Measurements from ENCODE around the gene SLC9A3. TPM values are rescaled to one million over a fixed set of nuclear protein-coding genes. Genes with fewer than 3 reads are reported as not detected.

SLC9A3 gene
- total RNA-seq, 1 experiment from 2014 or later, result 1.9 TPM

- ChIA-PET POLR2A (ENCODE audit: low non-redundant PET) (no interaction called here), CTCF (no interaction called here)
- no peak overlapping the region for H3K27ac ChIP-seq (ENCODE audit: low read depth, low read length, poor library complexity, severe bottlenecking)
- no peak for TF ChIP-seq CTCF (conservative IDR thresholded peaks at IDR 0.05; ENCODE audit: low read depth, low read length)
- TF ChIP-seq EZH2 (IDR thresholded peaks at IDR 0.05; ENCODE audit: borderline replicate concordance, low read depth, low read length, poor library complexity, severe bottlenecking), result no peak
- H3K36me3 ChIP-seq (ENCODE audit: insufficient read depth, low read length, poor library complexity, severe bottlenecking), result no peaks in the 10 kb centered on the region
- BruUV-seq (replicated peaks), result no TSS peak
- H3K4me3 ChIP-seq (ENCODE audit: low read depth, low read length, poor library complexity, severe bottlenecking), result no peak overlapping the region
- H3K9me3 ChIP-seq (ENCODE audit: low read depth, low read length, poor library complexity, severe bottlenecking), result no peaks in the 10 kb centered on the region
- no peaks in the 10 kb centered on the region for H3K4me1 ChIP-seq (ENCODE audit: insufficient read depth, low read length, poor library complexity, severe bottlenecking)
- H3K27me3 ChIP-seq (replicated peaks; ENCODE audit: insufficient read depth, low read depth, low read length, poor library complexity), result peaks cover 47% of the 10 kb centered on the region
- intact Hi-C loops (cut with micrococcal nuclease; ENCODE audit: unreplicated experiment), result no loop called here
- DNase-seq (ENCODE audit: low spot score), result no peak
These were observed 45.8 kb downstream of the SLC9A3 start for GRCh38 chr5:478369-478981.

GRCh38 chr5:477871-478270 is 46.4 kb downstream of the SLC9A3 start:
- Histone ChIP-seq H3K27me3 (replicated peaks; ENCODE audit: insufficient read depth, low read depth, low read length, poor library complexity) (peaks cover 47% of the 10 kb centered on the region), H3K27ac (ENCODE audit: low read depth, low read length, poor library complexity, severe bottlenecking) (no peak overlapping the region), H3K4me3 (ENCODE audit: low read depth, low read length, poor library complexity, severe bottlenecking) (no peak overlapping the region), H3K9me3 (ENCODE audit: low read depth, low read length, poor library complexity, severe bottlenecking) (no peaks in the 10 kb centered on the region), H3K36me3 (ENCODE audit: insufficient read depth, low read length, poor library complexity, severe bottlenecking) (no peaks in the 10 kb centered on the region), H3K4me1 (ENCODE audit: insufficient read depth, low read length, poor library complexity, severe bottlenecking) (no peaks in the 10 kb centered on the region)
- ChIA-PET POLR2A (ENCODE audit: low non-redundant PET) (no interaction called here), CTCF (no interaction called here)
- DNase-seq (ENCODE audit: low spot score), result no peak
- intact Hi-C loops (cut with micrococcal nuclease; ENCODE audit: unreplicated experiment), result no loop called here
- no peak for TF ChIP-seq EZH2 (IDR thresholded peaks at IDR 0.05; ENCODE audit: borderline replicate concordance, low read depth, low read length, poor library complexity, severe bottlenecking)
- TF ChIP-seq CTCF (conservative IDR thresholded peaks at IDR 0.05; ENCODE audit: low read depth, low read length), result no peak
- no TSS peak for BruUV-seq (replicated peaks)

- H3K9me3 ChIP-seq (ENCODE audit: low read depth, low read length, poor library complexity, severe bottlenecking), result no peaks in the 10 kb centered on the region
- H3K27ac ChIP-seq (ENCODE audit: low read depth, low read length, poor library complexity, severe bottlenecking), result no peak overlapping the region
- ChIA-PET CTCF (no interaction called here), POLR2A (ENCODE audit: low non-redundant PET) (no interaction called here)
- TF ChIP-seq CTCF (conservative IDR thresholded peaks at IDR 0.05; ENCODE audit: low read depth, low read length), result no peak
- no peak for TF ChIP-seq EZH2 (IDR thresholded peaks at IDR 0.05; ENCODE audit: borderline replicate concordance, low read depth, low read length, poor library complexity, severe bottlenecking)
- no peaks in the 10 kb centered on the region for H3K36me3 ChIP-seq (ENCODE audit: insufficient read depth, low read length, poor library complexity, severe bottlenecking)
- BruUV-seq (replicated peaks), result no TSS peak
- peaks cover 5% of the 10 kb centered on the region for H3K4me1 ChIP-seq (ENCODE audit: insufficient read depth, low read length, poor library complexity, severe bottlenecking)
- peaks cover 47% of the 10 kb centered on the region for H3K27me3 ChIP-seq (replicated peaks; ENCODE audit: insufficient read depth, low read depth, low read length, poor library complexity)
- intact Hi-C loops (cut with micrococcal nuclease; ENCODE audit: unreplicated experiment), result no loop called here
- DNase-seq (ENCODE audit: low spot score), result no peak
- H3K4me3 ChIP-seq (ENCODE audit: low read depth, low read length, poor library complexity, severe bottlenecking), result no peak overlapping the region
These were observed 47.0 kb downstream of the SLC9A3 start for GRCh38 chr5:477247-477646.

Data from A673 (cell line).